Brain microvascular endothelial cell (primary cell): ENCODE data around the gene SIVA1.

Source experiments
- DNase-seq: peaks from one replicate; pipeline ENCODE4 v3.0.0-alpha.2; 2020
- H3K27ac ChIP-seq: fragments of 250-450 bp; sonication (Bioruptor Pico); 2 replicates; pipeline ENCODE4 v1.5.1; 2020; ENCODE audit warnings: mild to moderate bottlenecking, moderate library complexity
- H3K27me3 ChIP-seq: fragments of 250-450 bp; sonication (Bioruptor Pico); replicated peaks from 2 replicates; pipeline ENCODE4 v1.5.1; 2020; ENCODE audit warnings: mild to moderate bottlenecking
- H3K36me3 ChIP-seq: fragments of 250-450 bp; sonication (Bioruptor Pico); replicated peaks from 2 replicates; pipeline ENCODE4 v1.5.1; 2020; ENCODE audit warnings: mild to moderate bottlenecking
- H3K4me3 ChIP-seq: 2 replicates; pipeline ENCODE4 v1.5.1; 2011; ENCODE audit warnings: low read depth, mild to moderate bottlenecking, control low read depth, low read length, moderate library complexity
- in situ Hi-C: cut with HindIII; loops from 2 replicates; pipeline ENCODE4 v1.10.0; 2017; ENCODE audit warnings: low sequenced_read_pairs, low pct_ligation_motif_present
- TF ChIP-seq, protein P1 (sequence below): IDR thresholded peaks from 2 replicates; pipeline ENCODE4 v1.5.1; 2011; ENCODE audit warnings: low read depth, mild to moderate bottlenecking, moderate library complexity, low read length, control low read depth, inconsistent platforms; ENCODE audit errors: missing control alignments

The SIVA1 gene

DNA sequence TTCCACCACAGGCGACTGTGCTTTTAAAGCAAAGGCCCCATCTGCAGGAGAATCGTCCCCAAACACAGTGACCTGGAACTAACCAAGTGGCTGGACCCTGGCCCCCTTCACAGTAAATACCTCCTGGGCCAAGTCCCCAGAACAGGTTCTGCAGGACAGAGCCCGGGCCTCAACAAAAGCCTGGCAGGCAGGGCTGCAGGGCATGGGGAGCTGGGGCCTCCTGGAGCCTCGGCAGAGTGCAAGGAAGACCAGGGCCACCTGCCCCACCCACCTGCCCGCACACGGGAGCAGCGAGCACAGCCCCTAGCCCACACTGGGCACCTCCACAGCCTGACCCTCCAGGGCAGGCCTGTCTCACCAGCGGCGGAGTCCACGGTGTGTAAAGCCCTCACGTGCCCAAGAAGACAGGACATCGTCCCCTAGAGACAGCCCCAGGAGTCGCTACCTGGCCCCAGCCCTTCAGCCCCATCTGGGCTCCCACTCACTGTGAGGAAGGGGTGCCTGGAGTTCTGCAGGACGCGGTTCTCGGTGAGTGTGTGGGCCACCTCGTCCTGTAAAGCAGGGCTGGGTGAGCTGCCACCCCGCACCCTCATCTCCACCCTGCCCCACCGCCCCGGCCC lies 21.6 kb downstream of the SIVA1 start:
- H3K36me3 ChIP-seq = peaks cover 44% of the 10 kb centered on the region
- H3K27ac ChIP-seq = no peak overlapping the region
- TF ChIP-seq, protein P1, sequence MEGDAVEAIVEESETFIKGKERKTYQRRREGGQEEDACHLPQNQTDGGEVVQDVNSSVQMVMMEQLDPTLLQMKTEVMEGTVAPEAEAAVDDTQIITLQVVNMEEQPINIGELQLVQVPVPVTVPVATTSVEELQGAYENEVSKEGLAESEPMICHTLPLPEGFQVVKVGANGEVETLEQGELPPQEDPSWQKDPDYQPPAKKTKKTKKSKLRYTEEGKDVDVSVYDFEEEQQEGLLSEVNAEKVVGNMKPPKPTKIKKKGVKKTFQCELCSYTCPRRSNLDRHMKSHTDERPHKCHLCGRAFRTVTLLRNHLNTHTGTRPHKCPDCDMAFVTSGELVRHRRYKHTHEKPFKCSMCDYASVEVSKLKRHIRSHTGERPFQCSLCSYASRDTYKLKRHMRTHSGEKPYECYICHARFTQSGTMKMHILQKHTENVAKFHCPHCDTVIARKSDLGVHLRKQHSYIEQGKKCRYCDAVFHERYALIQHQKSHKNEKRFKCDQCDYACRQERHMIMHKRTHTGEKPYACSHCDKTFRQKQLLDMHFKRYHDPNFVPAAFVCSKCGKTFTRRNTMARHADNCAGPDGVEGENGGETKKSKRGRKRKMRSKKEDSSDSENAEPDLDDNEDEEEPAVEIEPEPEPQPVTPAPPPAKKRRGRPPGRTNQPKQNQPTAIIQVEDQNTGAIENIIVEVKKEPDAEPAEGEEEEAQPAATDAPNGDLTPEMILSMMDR = no peak
- in situ Hi-C loops = no loop called here
- no peaks in the 10 kb centered on the region for H3K27me3 ChIP-seq
- no peak for DNase-seq
- no peak overlapping the region for H3K4me3 ChIP-seq

DNA sequence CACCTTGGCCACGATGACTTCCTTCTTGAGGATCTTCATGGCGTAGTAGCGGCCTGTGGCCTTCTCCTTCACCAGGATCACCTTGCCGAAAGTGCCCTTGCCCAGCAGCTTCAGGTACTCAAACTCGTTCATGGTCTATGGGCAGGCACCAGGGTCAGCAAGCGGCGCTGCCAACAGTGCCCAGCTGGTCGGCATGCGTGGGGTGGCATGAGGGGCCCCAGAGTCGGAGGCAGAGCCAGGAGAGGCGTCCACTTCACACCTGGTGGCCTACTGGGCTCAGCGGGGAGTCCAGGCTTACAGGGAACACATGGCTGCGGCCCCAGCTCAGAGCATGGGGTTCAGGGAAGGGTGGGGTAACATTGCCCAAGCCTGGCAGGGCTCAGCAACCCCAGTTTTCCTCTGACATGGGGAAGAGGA lies 22.1 kb downstream of the SIVA1 start:
- Histone ChIP-seq H3K27ac (no peak overlapping the region), H3K36me3 (peaks cover 48% of the 10 kb centered on the region), H3K27me3 (no peaks in the 10 kb centered on the region), H3K4me3 (no peak overlapping the region)
- in situ Hi-C loops = no loop called here
- TF ChIP-seq, protein P1 = no peak
- no peak for DNase-seq

DNA sequence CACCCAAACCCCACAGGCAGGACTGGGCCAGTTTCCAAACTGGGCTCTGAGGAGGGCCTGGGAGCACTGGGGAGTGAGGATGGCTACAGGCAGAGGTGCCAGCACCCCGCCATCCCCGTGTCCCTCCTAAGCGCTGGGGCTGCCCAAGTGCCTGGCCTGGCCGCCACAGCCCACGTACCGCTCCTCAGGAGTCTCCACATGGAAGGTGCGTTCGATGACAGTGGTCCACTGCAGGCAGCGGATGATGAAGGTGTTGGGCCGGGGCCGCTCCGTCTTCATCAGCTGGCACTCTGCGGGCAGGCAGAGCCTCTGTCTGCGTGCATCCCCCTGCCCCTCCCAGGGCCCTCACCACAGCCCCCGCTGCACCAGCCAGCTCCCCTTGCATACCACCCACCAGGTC lies 23.5 kb downstream of the SIVA1 start:
- H3K36me3 ChIP-seq = peaks cover 45% of the 10 kb centered on the region
- no peak overlapping the region for H3K4me3 ChIP-seq
- H3K27me3 ChIP-seq = no peaks in the 10 kb centered on the region
- no peak overlapping the region for H3K27ac ChIP-seq
- DNase-seq = no peak
- in situ Hi-C loops = no loop called here
- TF ChIP-seq, protein P1 = no peak

DNA sequence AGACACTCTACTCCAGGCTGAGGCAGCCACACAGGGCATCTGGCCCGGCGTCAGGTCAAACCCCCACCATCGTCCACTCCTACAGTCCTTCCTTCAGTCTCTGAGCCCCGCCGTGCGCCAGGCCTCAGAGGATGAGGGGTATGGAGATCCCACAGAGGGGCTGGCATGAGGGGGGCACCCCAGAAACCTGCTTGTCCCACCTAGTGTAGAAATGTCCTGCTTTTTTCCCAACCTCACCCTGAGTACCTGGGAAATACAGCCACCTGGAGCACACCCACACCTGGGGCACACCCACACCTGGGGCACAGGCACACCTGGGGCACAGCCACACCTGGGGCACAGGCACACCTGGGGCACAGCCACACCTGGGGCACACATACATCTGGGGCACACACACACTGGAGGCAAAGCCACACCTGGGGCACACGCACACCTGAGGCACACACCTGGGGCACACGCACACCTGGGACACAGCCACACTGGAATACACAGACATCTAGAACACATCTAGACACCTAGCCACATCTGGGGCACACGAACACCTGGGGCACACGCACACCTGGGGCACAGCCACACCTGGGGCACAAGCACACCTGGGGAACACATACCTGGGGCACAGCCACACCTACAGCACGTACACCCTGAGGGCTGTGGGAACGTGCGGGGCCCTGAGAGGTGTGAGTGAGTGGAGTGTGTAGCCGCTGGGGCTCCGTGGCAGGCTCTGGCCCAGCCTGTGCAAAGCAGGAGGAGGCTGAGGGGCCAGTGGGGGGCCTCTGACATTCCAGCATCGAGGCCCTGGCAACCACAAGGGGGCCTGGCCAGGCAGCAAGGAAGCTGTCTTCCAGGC lies 24.2 kb downstream of the SIVA1 start:
- TF ChIP-seq, protein P1 = peak; percentile 22
- H3K27me3 ChIP-seq = no peaks in the 10 kb centered on the region
- no peak overlapping the region for H3K27ac ChIP-seq
- H3K36me3 ChIP-seq = peaks cover 38% of the 10 kb centered on the region
- in situ Hi-C loops = no loop called here
- H3K4me3 ChIP-seq = no peak overlapping the region
- DNase-seq = no peak

DNA sequence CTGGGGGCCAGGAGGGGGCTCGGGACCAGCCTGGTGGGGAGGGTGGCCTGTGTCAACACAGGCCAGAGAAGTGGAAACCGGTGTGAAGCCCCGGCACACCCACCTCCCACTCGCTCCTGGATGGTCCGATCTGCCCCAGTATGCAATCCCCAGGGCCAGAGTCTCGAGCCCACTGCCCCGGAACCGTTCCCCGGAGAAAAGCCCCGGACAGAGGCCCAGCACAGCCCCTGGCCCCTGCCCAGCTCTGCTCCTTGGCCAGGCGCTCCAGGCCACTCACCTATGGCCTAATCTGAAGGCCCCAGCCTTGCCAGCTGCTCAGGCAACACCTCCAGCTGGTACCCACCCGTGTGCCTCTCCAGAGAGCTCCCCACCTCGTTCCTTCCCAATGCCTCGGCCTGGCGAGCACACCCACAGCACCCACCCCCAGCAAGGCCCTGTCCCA lies 24.9 kb downstream of the SIVA1 start:
- no peaks in the 10 kb centered on the region for H3K27me3 ChIP-seq
- DNase-seq = no peak
- H3K4me3 ChIP-seq = no peak overlapping the region
- in situ Hi-C loops = no loop called here
- H3K27ac ChIP-seq = no peak overlapping the region
- H3K36me3 ChIP-seq = peaks cover 32% of the 10 kb centered on the region
- TF ChIP-seq, protein P1 = no peak
